GM12891 (cell line): ENCODE measurements around the gene BACE2.
"Not testable (repeated sequence)": the region's sequence is repeated elsewhere in the genome, so short reads cannot be mapped to it uniquely, and the experiment has no call there.

Experiments
- POLR2A ChIP-seq: IDR thresholded peaks from 2 replicates; pipeline ENCODE4 v1.6.1; 2011; ENCODE audit warnings: low read depth, low read length, control low read depth
- POLR2AphosphoS5 ChIP-seq: IDR thresholded peaks from 2 replicates; pipeline ENCODE4 v1.6.1; 2011; ENCODE audit warnings: low read depth, low read length, control low read depth
- POU2F2 ChIP-seq: IDR thresholded peaks from 2 replicates; pipeline ENCODE4 v1.6.1; 2011; ENCODE audit warnings: low read depth, mild to moderate bottlenecking, control low read depth, low read length, moderate library complexity
- SPI1 ChIP-seq: IDR thresholded peaks from 2 replicates; pipeline ENCODE4 v1.6.1; 2011; ENCODE audit warnings: low read depth, low read length, control low read depth

- TF ChIP-seq POLR2A, SPI1, POLR2AphosphoS5, POU2F2: not testable (repeated sequence)
These were observed 145.6 kb downstream of the BACE2 start for GRCh38 chr21:41313285-41314164.
